Fibroblast of skin of back (primary cell): ENCODE measurements around the gene EMILIN1.
A peak's percentile ranks its signal among the peaks of the same experiment; 100 is the strongest.
"Not testable (repeated sequence)": the region's sequence is repeated elsewhere in the genome, so short reads cannot be mapped to it uniquely, and the experiment has no call there.

Experiments
- DNase-seq: peaks from one replicate; pipeline ENCODE4 v3.0.0-alpha.2; 2013

Gene EMILIN1

GRCh38 chr2:27095427-27095744 is 17.0 kb downstream of the EMILIN1 start:
- DNase-seq, result no peak

DNA sequence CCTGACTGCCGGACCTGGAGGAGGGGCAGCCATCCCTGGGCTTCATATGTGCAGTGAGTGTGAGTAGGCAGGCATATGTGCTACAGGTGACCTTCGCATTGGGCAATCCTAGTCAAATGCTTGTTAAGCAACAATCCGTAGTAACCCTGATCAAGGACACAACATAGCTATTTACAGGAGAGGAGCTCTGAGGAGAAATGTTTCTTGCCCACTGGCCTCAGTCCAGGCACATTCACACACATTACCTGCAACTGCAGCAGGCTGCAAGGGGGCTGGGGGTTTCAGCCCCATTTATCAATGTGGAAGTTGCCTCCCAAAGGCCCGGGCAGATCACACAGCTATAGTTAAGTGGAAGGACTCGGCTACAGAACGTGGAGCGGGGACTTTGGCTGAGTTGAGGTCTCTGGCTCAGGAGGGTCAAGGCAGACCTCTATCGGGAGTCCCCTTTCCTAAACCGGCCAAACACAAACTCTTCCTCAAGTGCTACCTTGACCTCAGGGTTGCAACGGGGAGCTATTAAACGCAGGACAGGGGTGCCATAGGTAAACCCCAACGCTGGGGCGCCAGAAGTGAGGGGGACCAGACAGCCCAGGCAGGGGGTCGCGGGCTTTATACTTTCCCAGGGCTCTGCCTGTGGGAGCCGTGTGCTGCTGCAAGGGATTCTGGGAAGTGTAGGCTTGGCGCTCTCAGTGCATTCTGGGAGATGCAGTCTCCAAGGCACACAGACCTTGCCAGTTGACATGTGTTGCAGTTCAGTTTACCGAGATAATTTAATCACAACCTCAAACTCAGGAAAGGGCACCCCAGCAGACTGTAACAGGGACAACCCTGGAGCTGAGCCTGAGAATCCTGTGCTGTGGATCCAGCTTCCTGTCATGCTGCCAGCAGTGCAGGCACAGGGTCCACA is 17.6 kb downstream of the EMILIN1 start:
- peak; percentile 60 for DNase-seq

DNA sequence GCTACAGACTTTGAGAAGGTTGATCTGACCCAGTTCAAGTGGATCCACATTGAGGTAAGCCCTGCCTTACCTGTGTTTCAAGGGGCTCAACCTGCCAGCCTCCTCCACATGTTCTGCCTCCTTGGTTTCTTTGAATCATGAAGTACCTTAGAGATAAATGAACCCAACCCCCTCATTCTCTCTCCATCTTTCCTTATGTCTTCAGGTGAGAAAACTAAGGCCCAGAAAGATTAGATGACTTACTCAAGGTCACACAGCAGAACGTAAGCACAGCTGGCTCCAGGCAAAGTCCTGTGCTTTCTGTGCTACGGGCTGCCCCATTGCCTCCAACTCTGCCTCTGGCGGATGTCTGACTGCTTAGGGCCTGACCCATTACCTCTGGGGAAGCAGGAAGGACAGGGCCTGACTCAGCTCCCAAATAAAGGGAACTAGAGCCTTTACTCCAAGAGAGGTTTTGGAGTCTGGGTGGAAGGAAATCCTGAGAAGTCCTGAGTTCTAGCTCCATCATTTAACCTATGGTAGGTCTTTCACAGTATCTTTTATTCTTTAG is 18.4 kb downstream of the EMILIN1 start:
- DNase-seq, result no peak

DNA sequence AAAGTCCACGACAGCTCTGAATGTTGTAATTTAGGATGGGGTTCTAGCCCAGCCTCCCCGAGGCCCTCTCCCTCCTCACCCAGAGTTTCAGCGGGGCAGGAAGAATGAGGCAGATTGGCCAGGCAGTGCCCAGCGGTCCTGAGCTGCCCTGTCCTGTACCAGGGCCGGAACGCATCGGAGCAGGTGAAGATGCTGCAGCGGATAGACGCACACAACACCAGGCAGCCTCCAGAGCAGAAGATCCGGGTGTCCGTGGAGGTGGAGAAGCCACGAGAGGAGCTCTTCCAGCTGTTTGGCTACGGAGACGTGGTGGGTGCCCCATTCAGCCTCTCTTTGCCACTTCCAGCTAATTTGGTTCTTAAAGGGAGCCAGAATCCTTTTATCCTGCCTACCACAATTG is 18.9 kb downstream of the EMILIN1 start:
- no peak for DNase-seq

- no peak for DNase-seq
Observed at GRCh38 chr2:27099334-27099955, 21.0 kb downstream of the EMILIN1 start.

DNA sequence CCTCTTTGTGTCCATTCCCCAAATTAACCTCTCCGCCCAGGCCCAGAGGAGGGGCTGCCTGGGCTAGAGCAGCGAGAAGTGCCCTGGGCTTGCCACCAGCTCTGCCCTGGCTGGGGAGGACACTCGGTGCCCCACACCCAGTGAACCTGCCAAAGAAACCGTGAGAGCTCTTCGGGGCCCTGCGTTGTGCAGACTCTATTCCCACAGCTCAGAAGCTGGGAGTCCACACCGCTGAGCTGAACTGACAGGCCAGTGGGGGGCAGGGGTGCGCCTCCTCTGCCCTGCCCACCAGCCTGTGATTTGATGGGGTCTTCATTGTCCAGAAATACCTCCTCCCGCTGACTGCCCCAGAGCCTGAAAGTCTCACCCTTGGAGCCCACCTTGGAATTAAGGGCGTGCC is 21.6 kb downstream of the EMILIN1 start:
- no peak for DNase-seq

DNA sequence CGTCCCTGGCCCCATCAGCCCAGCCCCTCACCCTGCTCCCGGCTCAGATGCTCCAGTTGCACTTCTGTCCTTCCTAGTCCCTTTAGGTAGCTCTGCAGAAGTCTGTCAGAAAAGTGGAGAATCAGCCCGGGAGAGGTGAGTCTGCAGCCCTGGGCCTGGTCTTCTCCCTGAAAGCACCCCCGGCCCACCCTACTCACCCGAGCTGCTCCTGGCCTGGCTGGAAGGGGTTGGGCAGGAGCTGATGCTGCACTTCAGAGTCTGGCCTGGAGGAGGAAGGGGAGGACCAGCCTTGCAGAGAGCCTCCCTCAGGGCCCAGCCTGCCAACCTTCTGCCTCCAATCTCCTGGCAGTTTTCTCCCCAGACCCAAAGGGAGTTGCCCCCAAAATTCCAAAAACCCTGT is 23.9 kb downstream of the EMILIN1 start:
- no peak for DNase-seq

- no peak for DNase-seq
Observed at GRCh38 chr2:27105981-27106380, 27.6 kb downstream of the EMILIN1 start.

DNA sequence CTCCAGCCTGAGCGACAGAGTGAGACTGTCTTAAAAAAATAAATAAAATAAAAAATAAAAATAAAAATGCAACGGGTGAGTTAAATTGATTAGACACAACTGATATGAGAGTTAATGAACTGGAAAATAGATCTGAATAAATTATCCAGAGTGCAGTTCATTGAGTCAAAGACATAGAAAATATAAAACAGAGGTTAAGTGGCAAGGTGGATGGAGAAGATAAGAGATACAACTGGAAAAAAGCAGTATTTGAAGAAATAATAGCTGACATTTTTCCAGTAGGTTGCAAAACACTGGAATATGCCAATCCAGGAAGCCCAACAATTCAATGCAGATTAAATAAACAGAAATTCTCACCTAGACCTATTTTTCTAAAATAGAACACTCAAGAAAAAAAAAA is 29.8 kb downstream of the EMILIN1 start:
- DNase-seq, result no peak

GRCh38 chr2:27109083-27109482 is 30.7 kb downstream of the EMILIN1 start:
- no peak for DNase-seq

DNA sequence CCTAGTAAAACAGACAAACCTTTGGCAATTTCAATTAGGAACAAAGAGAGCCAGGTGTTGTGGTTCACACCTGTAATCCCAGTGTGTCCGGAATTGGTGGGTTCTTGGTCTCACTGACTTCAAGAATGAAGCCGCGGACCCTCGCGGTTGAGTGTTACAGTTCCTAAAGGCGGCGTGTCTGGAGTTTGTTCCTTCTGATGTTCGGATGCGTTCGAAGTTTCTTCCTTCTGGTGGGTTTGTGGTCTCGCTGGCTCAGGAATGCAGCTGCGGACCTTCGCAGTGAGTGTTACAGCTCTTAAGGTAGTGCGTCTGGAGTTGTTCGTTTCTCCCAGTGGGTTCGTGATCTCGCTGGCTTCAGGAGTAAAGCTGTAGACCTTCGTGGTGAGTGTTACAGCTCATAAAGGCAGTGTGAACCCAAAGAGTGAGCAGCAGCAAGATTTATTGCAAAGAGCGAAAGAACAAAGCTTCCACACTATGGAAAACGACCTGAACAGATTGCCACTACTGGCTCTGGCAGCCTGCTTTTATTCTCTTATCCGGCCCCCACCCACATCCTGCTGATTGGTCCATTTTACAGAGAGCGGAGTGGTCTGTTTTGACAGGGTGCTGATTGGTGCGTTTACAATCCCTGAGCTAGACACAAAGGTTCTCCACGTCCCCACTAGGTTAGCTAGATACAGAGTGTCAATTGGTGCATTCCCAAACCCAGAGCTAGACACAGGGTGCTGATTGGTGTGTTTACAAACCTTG is 32.4 kb downstream of the EMILIN1 start:
- DNase-seq, result not testable (repeated sequence)

DNA sequence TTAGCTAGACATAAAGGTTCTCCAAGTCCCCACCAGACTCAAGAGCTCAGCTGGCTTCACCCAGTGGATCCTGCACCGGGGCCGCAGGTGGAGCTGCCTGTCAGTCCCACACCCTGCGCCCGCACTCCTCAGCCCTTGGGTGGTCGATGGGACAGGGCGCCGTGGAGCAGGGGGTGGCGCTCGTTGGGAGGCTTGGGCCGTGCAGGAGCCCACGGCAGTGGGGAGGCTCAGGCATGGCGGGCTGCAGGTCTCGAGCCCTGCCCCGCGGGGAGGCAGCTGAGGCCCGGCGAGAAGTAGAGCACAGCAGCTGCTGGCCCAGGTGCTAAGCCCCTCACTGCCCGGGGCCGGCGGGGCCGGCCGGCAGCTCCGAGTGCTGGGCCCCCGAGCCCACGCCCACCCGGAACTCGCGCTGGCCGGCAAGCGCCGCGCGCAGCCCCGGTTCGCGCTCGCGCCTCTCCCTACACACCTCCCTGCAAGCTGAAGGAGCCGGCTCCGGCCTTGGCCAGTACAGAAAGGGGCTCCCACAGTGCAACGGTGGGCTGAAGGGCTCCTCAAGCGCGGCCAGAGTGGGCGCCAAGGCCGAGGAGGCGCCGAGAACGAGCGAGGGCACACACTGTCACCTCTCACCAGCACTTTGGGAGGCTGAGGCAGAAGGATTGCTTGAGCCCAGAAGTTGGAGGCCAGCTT is 33.1 kb downstream of the EMILIN1 start:
- DNase-seq, result not testable (repeated sequence)

- no peak for DNase-seq
Observed at GRCh38 chr2:27115519-27115918, 37.1 kb downstream of the EMILIN1 start.

- DNase-seq, result no peak
Observed at GRCh38 chr2:27117995-27118524, 39.6 kb downstream of the EMILIN1 start.

- no peak for DNase-seq
Observed at GRCh38 chr2:27118525-27119329, 40.3 kb downstream of the EMILIN1 start, which contains the start of gene CGREF1. Gene CGREF1, minus strand, starts transcription at chr2:27119128. Its CDS starts 14,762 bp downstream, at chr2:27104366.

GRCh38 chr2:27119330-27119670 is 40.9 kb downstream of the EMILIN1 start:
- not testable (repeated sequence) for DNase-seq

DNA sequence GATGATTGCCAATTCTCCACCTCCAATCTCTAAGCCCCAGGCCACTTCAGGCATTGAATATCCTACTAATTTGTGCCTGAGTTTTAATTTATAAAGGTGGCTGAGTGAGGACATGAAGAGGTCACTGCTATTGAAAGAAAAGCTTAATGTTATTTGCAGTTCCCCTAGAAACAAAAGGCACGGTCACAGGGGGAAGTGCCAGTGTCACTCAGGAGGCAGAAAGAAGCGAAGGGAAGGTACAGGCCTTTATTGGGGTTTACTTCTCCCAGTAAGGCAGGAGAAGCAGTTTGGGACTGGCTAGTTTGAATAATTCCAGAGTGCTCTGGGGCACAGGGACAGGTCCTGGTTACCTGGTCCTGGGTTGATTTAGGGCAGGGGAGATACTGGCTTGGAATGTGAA is 43.5 kb downstream of the EMILIN1 start:
- no peak for DNase-seq

GRCh38 chr2:27122791-27123190 is 44.4 kb downstream of the EMILIN1 start:
- no peak for DNase-seq

- DNase-seq, result peak; percentile 19
Observed at GRCh38 chr2:27123302-27124150, 45.1 kb downstream of the EMILIN1 start, which contains the start of gene ABHD1. Gene ABHD1, plus strand, starts transcription at chr2:27123815. Its CDS starts 134 bp downstream, at chr2:27123949.

DNA sequence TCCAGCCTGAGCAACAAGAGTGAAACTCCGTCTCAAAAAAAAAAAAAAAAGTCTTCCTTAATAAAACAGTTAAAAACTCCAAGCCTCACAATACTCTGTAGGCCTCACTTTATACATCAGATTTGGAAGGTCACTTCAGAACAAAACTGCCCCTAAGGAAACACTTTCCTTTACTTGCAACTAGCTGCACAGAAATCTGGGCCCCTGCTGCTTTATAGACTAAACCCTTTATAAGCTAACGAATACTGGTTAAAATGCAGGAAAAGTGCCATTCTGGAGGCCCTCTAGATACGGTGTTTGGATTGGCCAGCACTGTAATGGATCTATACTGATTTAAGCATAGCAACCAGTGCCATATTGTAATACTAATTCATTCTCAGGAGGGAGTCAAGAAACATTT is 46.7 kb downstream of the EMILIN1 start:
- no peak for DNase-seq
